H9 (cell line): ENCODE data around the gene MCRIP1. TPM values are rescaled to one million over a fixed set of nuclear protein-coding genes. Genes with fewer than 3 reads are reported as not detected.

Source experiments
- DNase-seq: peaks from one replicate; pipeline ENCODE4 v3.0.0-alpha.2; 2017
- H2AFZ ChIP-seq: one replicate; pipeline ENCODE4 v1.6.1; 2013; ENCODE audit warnings: mild to moderate bottlenecking, low read length, control low read depth, moderate library complexity
- H2AK5ac ChIP-seq: 2 replicates; pipeline ENCODE4 v1.6.1; 2013; ENCODE audit warnings: low read length, control low read depth, mixed read lengths; ENCODE audit not compliant: insufficient read length
- H2BK120ac ChIP-seq: one replicate; pipeline ENCODE4 v1.6.1; 2013; ENCODE audit warnings: low read depth, mild to moderate bottlenecking, low read length, control low read depth, inconsistent platforms; ENCODE audit not compliant: poor library complexity, severe bottlenecking
- H2BK12ac ChIP-seq: 2 replicates; pipeline ENCODE4 v1.6.1; 2013; ENCODE audit warnings: low read length, control low read depth, mixed read lengths, low read depth; ENCODE audit not compliant: insufficient read length
- H2BK15ac ChIP-seq: 2 replicates; pipeline ENCODE4 v1.6.1; 2013; ENCODE audit warnings: low read depth, low read length, control low read depth
- H2BK20ac ChIP-seq: one replicate; pipeline ENCODE4 v1.6.1; 2013; ENCODE audit warnings: low read depth, mild to moderate bottlenecking, low read length, control low read depth, inconsistent platforms; ENCODE audit not compliant: poor library complexity, severe bottlenecking
- H2BK5ac ChIP-seq: 2 replicates; pipeline ENCODE4 v1.6.1; 2013; ENCODE audit warnings: low read length, control low read depth, mixed read lengths; ENCODE audit not compliant: insufficient read length
- H3K14ac ChIP-seq: 2 replicates; pipeline ENCODE4 v1.6.1; 2013; ENCODE audit warnings: low read length, control low read depth; ENCODE audit not compliant: insufficient read depth
- H3K18ac ChIP-seq: 2 replicates; pipeline ENCODE4 v1.6.1; 2013; ENCODE audit warnings: low read depth, mild to moderate bottlenecking, mixed read lengths, low read length, control low read depth; ENCODE audit not compliant: insufficient read length
- H3K23ac ChIP-seq: 2 replicates; pipeline ENCODE4 v1.6.1; 2013; ENCODE audit warnings: low read length, control low read depth, mixed read lengths, low read depth; ENCODE audit not compliant: insufficient read length
- H3K23me2 ChIP-seq: 2 replicates; pipeline ENCODE4 v1.6.1; 2013; ENCODE audit warnings: low read depth, mild to moderate bottlenecking, mixed read lengths, low read length, control low read depth; ENCODE audit not compliant: insufficient read length, poor library complexity, severe bottlenecking
- H3K27ac ChIP-seq: 2 replicates; pipeline ENCODE4 v1.5.1; 2013; ENCODE audit warnings: low read length, control low read depth, mixed read lengths, low read depth; ENCODE audit not compliant: insufficient read length
- H3K27me3 ChIP-seq: 2 replicates; pipeline ENCODE4 v1.6.1; 2013; ENCODE audit warnings: low read length, control low read depth, inconsistent platforms; ENCODE audit not compliant: insufficient read depth
- H3K4ac ChIP-seq: 2 replicates; pipeline ENCODE4 v1.6.1; 2013; ENCODE audit warnings: low read depth, mild to moderate bottlenecking, control low read depth, inconsistent platforms, low read length, moderate library complexity
- H3K4me1 ChIP-seq: 2 replicates; pipeline ENCODE4 v1.6.1; 2013; ENCODE audit warnings: low read length, control low read depth, inconsistent platforms; ENCODE audit not compliant: insufficient read depth
- H3K4me2 ChIP-seq: 2 replicates; pipeline ENCODE4 v1.6.1; 2013; ENCODE audit warnings: low read length, control low read depth, mixed read lengths; ENCODE audit not compliant: insufficient read length, insufficient read depth
- H3K56ac ChIP-seq: 2 replicates; pipeline ENCODE4 v1.6.1; 2013; ENCODE audit warnings: low read depth, mild to moderate bottlenecking, mixed read lengths, low read length, control low read depth; ENCODE audit not compliant: insufficient read length
- H3K79me1 ChIP-seq: 2 replicates; pipeline ENCODE4 v1.6.1; 2013; ENCODE audit warnings: low read depth, mild to moderate bottlenecking, moderate library complexity, low read length, control low read depth, inconsistent platforms; ENCODE audit not compliant: insufficient read depth, poor library complexity, severe bottlenecking
- H3K79me2 ChIP-seq: 2 replicates; pipeline ENCODE4 v1.6.1; 2013; ENCODE audit warnings: low read length, control low read depth, inconsistent platforms; ENCODE audit not compliant: insufficient read depth
- H3K9ac ChIP-seq: 2 replicates; pipeline ENCODE4 v1.6.1; 2013; ENCODE audit warnings: low read length, control low read depth, mixed read lengths; ENCODE audit not compliant: insufficient read length; ENCODE audit errors: extremely low read depth
- H3K9me3 ChIP-seq: one replicate; pipeline ENCODE4 v1.6.1; 2013; ENCODE audit warnings: low read depth, low read length, inconsistent platforms; ENCODE audit not compliant: control insufficient read depth
- H3T11ph ChIP-seq: one replicate; pipeline ENCODE4 v1.6.1; 2013; ENCODE audit warnings: mild to moderate bottlenecking, low read length, control low read depth, inconsistent platforms
- H4K20me1 ChIP-seq: one replicate; pipeline ENCODE4 v1.6.1; 2013; ENCODE audit not compliant: control insufficient read depth, insufficient read length, insufficient read depth
- H4K5ac ChIP-seq: 2 replicates; pipeline ENCODE4 v1.6.1; 2013; ENCODE audit warnings: low read depth, mild to moderate bottlenecking, mixed read lengths, low read length, control low read depth; ENCODE audit not compliant: insufficient read length
- H4K8ac ChIP-seq: replicated peaks from 2 replicates; pipeline ENCODE4 v1.6.1; 2013; ENCODE audit warnings: low read length, control low read depth, mixed read lengths, low read depth; ENCODE audit not compliant: insufficient read length
- H4K91ac ChIP-seq: 2 replicates; pipeline ENCODE4 v1.6.1; 2013; ENCODE audit warnings: low read depth, mild to moderate bottlenecking, moderate library complexity, mixed read lengths, low read length, control low read depth; ENCODE audit not compliant: insufficient read length
- H3K27ac Mint-ChIP-seq, 3 experiments: 2 replicates in 2 of 3; 3 replicates in 1 of 3; pipeline ENCODE4 v1.8.0; 2020 to 2021; ENCODE audit warnings: mixed read lengths in 3 of 3, mild to moderate bottlenecking in 1 of 3, moderate library complexity in 1 of 3
- H3K27me3 Mint-ChIP-seq: 2 replicates; pipeline ENCODE4 v1.8.0; 2021; ENCODE audit warnings: low read depth, mild to moderate bottlenecking, moderate library complexity, mixed read lengths
- H3K36me3 Mint-ChIP-seq, 3 experiments: 2 replicates in 2 of 3; 3 replicates in 1 of 3; pipeline ENCODE4 v1.8.0; 2020 to 2021; ENCODE audit warnings: low read depth in 3 of 3, mixed read lengths in 3 of 3; ENCODE audit not compliant: insufficient read depth in 1 of 3
- H3K4me1 Mint-ChIP-seq, 2 experiments: 2 replicates each; pipeline ENCODE4 v1.8.0; 2020; ENCODE audit warnings: mixed read lengths in 2 of 2
- H3K4me3 Mint-ChIP-seq, 2 experiments: 2 replicates in 1 of 2; 3 replicates in 1 of 2; pipeline ENCODE4 v1.8.0; 2020 to 2021; ENCODE audit warnings: mild to moderate bottlenecking in 2 of 2, mixed read lengths in 2 of 2, moderate library complexity in 1 of 2
- H3K9me3 Mint-ChIP-seq, 2 experiments: 2 replicates in 1 of 2; 3 replicates in 1 of 2; pipeline ENCODE4 v1.8.0; 2020; ENCODE audit warnings: mild to moderate bottlenecking in 2 of 2, mixed read lengths in 2 of 2, moderate library complexity in 1 of 2
- CTCF ChIP-seq: fragments of 200-600 bp; sonication (generic); conservative IDR thresholded peaks from 3 replicates; pipeline ENCODE4 v1.8.0; 2021; ENCODE audit warnings: antibody characterized with exemption, mild to moderate bottlenecking
- WGBS: extraction: QIAGEN DNeasy Blood & Tissue Kit; methylation state at CpG from one replicate; pipeline ENCODE4 v1.1.7; 2013; ENCODE audit warnings: missing lambda C conversion rate, low lambda C conversion rate, mixed read lengths; ENCODE audit not compliant: insufficient read length; ENCODE audit errors: extremely low coverage; 5-methylcytosine and 5-hydroxymethylcytosine counted together
- total RNA-seq: library from RNA; stranded (reverse); gene quantifications from 2 replicates; pipeline ENCODE4 v1.2.1, GENCODE V29; 2021

The MCRIP1 gene
- total RNA-seq, 1 experiment from 2014 or later: 118 TPM

DNA sequence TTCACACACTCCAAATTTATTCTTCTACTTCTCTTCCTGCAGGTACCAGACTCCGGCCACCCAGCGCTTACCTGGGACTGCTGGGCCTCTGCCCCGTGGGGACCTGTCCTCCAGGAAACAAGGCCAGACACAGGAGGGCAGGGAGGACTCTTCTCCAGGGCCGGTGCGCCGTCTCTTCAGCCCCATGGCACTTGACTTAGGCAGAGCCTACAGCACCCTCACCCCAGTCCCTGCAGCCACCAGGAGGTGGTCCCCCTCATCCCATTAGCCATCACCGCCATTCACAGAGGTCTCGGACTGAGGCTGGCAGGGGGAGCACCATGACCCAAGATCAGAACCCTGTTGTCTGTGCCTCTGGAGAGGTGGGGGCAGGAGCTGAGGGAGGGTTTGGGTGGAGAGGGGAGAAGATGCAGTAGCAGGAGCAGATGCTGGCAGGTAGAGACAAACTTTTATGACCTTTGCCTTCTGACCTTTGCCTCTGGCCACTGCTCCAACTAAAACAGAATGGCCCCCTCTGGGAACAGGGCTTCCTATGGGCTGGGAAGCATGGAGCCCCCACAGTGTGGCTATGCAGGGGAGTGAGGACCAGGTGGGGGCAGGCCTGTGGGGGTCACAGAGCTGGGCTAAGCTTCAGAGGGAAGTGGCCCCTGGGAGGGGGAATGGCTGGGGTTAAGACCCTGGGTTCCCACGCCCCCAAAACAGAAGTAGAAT, 30.9 kb downstream of the MCRIP1 start:
- Histone ChIP-seq H4K20me1 (no peaks in the 10 kb centered on the region), H3K4ac (no peak overlapping the region), H3K79me1 (no peaks in the 10 kb centered on the region), H3K9ac (no peak overlapping the region), H3K27ac (no peak overlapping the region), H3K79me2 (no peaks in the 10 kb centered on the region), H4K91ac (no peak overlapping the region), H3K27me3 (peaks cover 32% of the 10 kb centered on the region), H2BK15ac (no peak overlapping the region), H2BK20ac (no peak overlapping the region), H3K56ac (no peak overlapping the region), H2AK5ac (no peak overlapping the region), H3K9me3 (no peaks in the 10 kb centered on the region), H2AFZ (no peak overlapping the region), H3K4me2 (no peak overlapping the region), H3K4me1 (no peaks in the 10 kb centered on the region), H3K14ac (no peak overlapping the region), H2BK12ac (no peak overlapping the region), H2BK5ac (no peak overlapping the region), H4K8ac (no peak overlapping the region), H3K23me2 (peaks cover 6% of the 10 kb centered on the region), H4K5ac (no peak overlapping the region), H3K23ac (no peak overlapping the region), H2BK120ac (no peak overlapping the region), H3K18ac (no peak overlapping the region), H3T11ph (no peak overlapping the region)
- H3K27me3 Mint-ChIP-seq: peaks cover 74% of the 10 kb centered on the region
- no CpG with 5 or more reads among the region's 9 CpGs for WGBS
- H3K9me3 Mint-ChIP-seq: peaks cover 10 to 17% of the 10 kb centered on the region in 2 experiments
- no peak overlapping the region for H3K27ac Mint-ChIP-seq
- peaks cover 0 to 3% (median 0%) of the 10 kb centered on the region in 3 experiments; a peak in 2 of 7 replicates for H3K36me3 Mint-ChIP-seq
- TF ChIP-seq CTCF: no peak
- DNase-seq: no peak
- peaks cover 0 to 6% of the 10 kb centered on the region in 2 experiments; a peak in 1 of 4 replicates for H3K4me1 Mint-ChIP-seq
- peak overlapping the region in 1 of 2 experiments; percentile 47; a peak in 2 of 5 replicates for H3K4me3 Mint-ChIP-seq
